SK-N-SH treated with all-trans-retinoic acid at 6 μM for 48 hours (cell line): ENCODE measurements around the gene COL6A6.

Experiments used
- ATAC-seq: fragments of 200-7000 bp; cut with Tn5 transposase; 3 replicates; pipeline ENCODE4 v1.9.1; 2020; ENCODE audit warnings: mild to moderate bottlenecking, moderate library complexity
- ARNTL ChIP-seq: fragments of 450-650 bp; formaldehyde crosslinking; IDR thresholded peaks from 2 replicates; pipeline ENCODE4 v1.5.0; 2020; ENCODE audit warnings: low read depth, mild to moderate bottlenecking, moderate library complexity, borderline replicate concordance
- BACH2 ChIP-seq: fragments of 250-450 bp; sonication (Bioruptor Pico); IDR thresholded peaks from 2 replicates; pipeline ENCODE4 v1.9.0; 2021; ENCODE audit warnings: mild to moderate bottlenecking, borderline replicate concordance
- CSDC2 ChIP-seq: fragments of 250-450 bp; sonication (Bioruptor Pico); IDR thresholded peaks from 2 replicates; pipeline ENCODE4 v1.5.0; 2020; ENCODE audit warnings: mild to moderate bottlenecking, moderate library complexity
- ESRRG ChIP-seq: fragments of 250-450 bp; sonication (Bioruptor Pico); IDR thresholded peaks from 2 replicates; pipeline ENCODE4 v1.6.1; 2021; ENCODE audit warnings: mild to moderate bottlenecking
- GLIS3 ChIP-seq: fragments of 250-450 bp; sonication (Bioruptor Pico); IDR thresholded peaks from 2 replicates; pipeline ENCODE4 v1.5.0; 2020; ENCODE audit warnings: mild to moderate bottlenecking, moderate library complexity
- ISL1 ChIP-seq: fragments of 250-450 bp; sonication (Bioruptor Pico); IDR thresholded peaks from 2 replicates; pipeline ENCODE4 v2.1.2; 2022; ENCODE audit warnings: mild to moderate bottlenecking, moderate library complexity
- OSR1 ChIP-seq: fragments of 250-450 bp; sonication (Bioruptor Pico); IDR thresholded peaks from 2 replicates; pipeline ENCODE4 v1.8.0; 2022; ENCODE audit warnings: moderate library complexity, mild to moderate bottlenecking, inconsistent platforms
- RARB ChIP-seq: fragments of 250-450 bp; sonication (Bioruptor Pico); IDR thresholded peaks from 2 replicates; pipeline ENCODE4 v1.8.0; 2021; ENCODE audit warnings: mild to moderate bottlenecking, moderate library complexity
- SNAI2 ChIP-seq: fragments of 250-450 bp; sonication (Bioruptor Pico); IDR thresholded peaks from 2 replicates; pipeline ENCODE4 v1.5.0; 2020; ENCODE audit warnings: mild to moderate bottlenecking, moderate library complexity
- TCF4 ChIP-seq: fragments of 250-450 bp; sonication (Bioruptor Pico); IDR thresholded peaks from 2 replicates; pipeline ENCODE4 v1.8.0; 2021; ENCODE audit warnings: mild to moderate bottlenecking, moderate library complexity, borderline replicate concordance
- TOX ChIP-seq: fragments of 250-450 bp; sonication (Bioruptor Pico); IDR thresholded peaks from 2 replicates; pipeline ENCODE4 v1.8.0; 2021; ENCODE audit warnings: mild to moderate bottlenecking, moderate library complexity, borderline replicate concordance
- ZC3H10 ChIP-seq: fragments of 250-450 bp; sonication (Bioruptor Pico); IDR thresholded peaks from 2 replicates; pipeline ENCODE4 v1.5.1; 2021; ENCODE audit warnings: mild to moderate bottlenecking, moderate library complexity
- ZFP3 ChIP-seq: fragments of 250-450 bp; sonication (Bioruptor Pico); IDR thresholded peaks from 2 replicates; pipeline ENCODE4 v1.5.0; 2020; ENCODE audit warnings: mild to moderate bottlenecking, moderate library complexity
- ZFP30 ChIP-seq: fragments of 450-650 bp; formaldehyde crosslinking; IDR thresholded peaks from 2 replicates; pipeline ENCODE4 v1.5.0; 2022; ENCODE audit warnings: mild to moderate bottlenecking, moderate library complexity
- ZNF565 ChIP-seq: fragments of 450-650 bp; formaldehyde crosslinking; conservative IDR thresholded peaks from 2 replicates; pipeline ENCODE4 v1.5.0; 2020; ENCODE audit warnings: low read depth, mild to moderate bottlenecking, moderate library complexity
- ZNF70 ChIP-seq: fragments of 450-650 bp; formaldehyde crosslinking; IDR thresholded peaks from 2 replicates; pipeline ENCODE4 v1.5.0; 2020; ENCODE audit warnings: mild to moderate bottlenecking, moderate library complexity
- ZNF8 ChIP-seq: fragments of 450-650 bp; formaldehyde crosslinking; IDR thresholded peaks from 2 replicates; pipeline ENCODE4 v1.5.0; 2020; ENCODE audit warnings: mild to moderate bottlenecking, moderate library complexity
- TF ChIP-seq, protein P1 (sequence below): fragments of 250-450 bp; sonication (Bioruptor Pico); IDR thresholded peaks from 2 replicates; pipeline ENCODE4 v1.5.1; 2020; ENCODE audit warnings: low read depth, mild to moderate bottlenecking, moderate library complexity
- TF ChIP-seq, protein P2 (sequence below): fragments of 250-450 bp; sonication (Bioruptor Pico); IDR thresholded peaks from 2 replicates; pipeline ENCODE4 v1.5.1; 2021; ENCODE audit warnings: mild to moderate bottlenecking, moderate library complexity
- TF ChIP-seq, protein P3 (sequence below): fragments of 250-450 bp; sonication (Bioruptor Pico); IDR thresholded peaks from 2 replicates; pipeline ENCODE4 v1.8.0; 2021; ENCODE audit warnings: low read depth, mild to moderate bottlenecking, moderate library complexity, borderline replicate concordance
- TF ChIP-seq, protein P4 (sequence below): fragments of 250-450 bp; sonication (Bioruptor Pico); IDR thresholded peaks from 2 replicates; pipeline ENCODE4 v1.8.0; 2020; ENCODE audit warnings: mild to moderate bottlenecking, moderate library complexity, borderline replicate concordance

Gene COL6A6

DNA sequence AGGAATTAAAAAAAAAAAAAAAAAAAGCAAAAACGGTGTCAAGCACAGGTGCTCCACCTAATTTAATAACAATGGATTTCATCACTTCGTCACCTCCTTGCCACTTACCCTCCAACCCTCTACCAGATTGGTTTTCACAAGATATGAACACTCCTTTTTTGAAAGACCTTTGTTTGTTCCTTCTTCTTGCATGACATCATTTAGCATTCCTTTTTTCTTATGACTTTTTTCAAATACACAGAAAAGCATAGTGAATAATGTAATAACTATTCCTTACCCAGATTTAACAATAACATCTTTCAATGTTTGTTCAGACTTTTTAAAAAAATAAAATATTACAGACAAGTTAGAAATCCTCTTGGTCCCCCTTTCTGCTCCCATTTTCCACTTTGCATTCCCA is 16.3 kb downstream of the COL6A6 start:
- TF ChIP-seq ZC3H10 (CRISPR knock-in tag) (no peak), RARB (no peak), ZNF70 (CRISPR knock-in tag) (no peak)
- ATAC-seq = no peak

DNA sequence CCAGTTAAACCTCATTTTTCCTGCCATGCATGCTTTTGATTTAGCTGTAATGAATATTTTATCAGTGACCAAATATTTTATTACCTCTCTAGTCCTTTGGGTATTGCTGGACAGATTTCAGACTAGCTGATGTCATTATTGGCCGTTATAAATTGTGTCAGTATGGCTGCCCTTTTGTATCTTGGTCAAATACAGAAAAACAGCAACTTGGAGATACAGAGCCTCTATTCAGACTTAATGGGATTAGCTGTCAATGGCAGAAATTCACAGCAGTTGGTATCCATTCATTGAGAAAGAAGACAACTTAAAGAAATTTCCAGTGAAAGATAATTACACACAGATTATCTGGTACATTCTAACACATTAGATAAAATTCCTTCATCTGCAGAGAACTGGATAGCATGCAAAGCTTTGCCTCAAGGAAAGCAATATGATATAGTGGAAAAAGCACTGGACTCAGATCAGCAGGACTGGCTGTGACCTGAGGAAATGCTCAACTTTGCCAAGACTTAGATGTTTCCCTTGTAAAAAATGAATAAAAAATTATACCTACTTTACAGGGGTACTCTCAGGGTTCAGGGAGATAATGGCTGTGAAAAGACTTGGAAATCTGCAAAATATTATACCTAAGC is 20.8 kb downstream of the COL6A6 start:
- TF ChIP-seq, protein P1, sequence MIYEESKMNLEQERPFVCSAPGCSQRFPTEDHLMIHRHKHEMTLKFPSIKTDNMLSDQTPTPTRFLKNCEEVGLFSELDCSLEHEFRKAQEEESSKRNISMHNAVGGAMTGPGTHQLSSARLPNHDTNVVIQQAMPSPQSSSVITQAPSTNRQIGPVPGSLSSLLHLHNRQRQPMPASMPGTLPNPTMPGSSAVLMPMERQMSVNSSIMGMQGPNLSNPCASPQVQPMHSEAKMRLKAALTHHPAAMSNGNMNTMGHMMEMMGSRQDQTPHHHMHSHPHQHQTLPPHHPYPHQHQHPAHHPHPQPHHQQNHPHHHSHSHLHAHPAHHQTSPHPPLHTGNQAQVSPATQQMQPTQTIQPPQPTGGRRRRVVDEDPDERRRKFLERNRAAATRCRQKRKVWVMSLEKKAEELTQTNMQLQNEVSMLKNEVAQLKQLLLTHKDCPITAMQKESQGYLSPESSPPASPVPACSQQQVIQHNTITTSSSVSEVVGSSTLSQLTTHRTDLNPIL (CRISPR knock-in tag) = no peak
- no peak for TF ChIP-seq BACH2
- no peak for TF ChIP-seq OSR1 (CRISPR knock-in tag)
- TF ChIP-seq ZNF8 (CRISPR knock-in tag) = no peak
- TF ChIP-seq ZC3H10 (CRISPR knock-in tag) = no peak
- no peak for TF ChIP-seq CSDC2 (CRISPR knock-in tag)
- no peak for TF ChIP-seq ARNTL (CRISPR knock-in tag)
- no peak for TF ChIP-seq ZFP30 (CRISPR knock-in tag)
- TF ChIP-seq, protein P2, sequence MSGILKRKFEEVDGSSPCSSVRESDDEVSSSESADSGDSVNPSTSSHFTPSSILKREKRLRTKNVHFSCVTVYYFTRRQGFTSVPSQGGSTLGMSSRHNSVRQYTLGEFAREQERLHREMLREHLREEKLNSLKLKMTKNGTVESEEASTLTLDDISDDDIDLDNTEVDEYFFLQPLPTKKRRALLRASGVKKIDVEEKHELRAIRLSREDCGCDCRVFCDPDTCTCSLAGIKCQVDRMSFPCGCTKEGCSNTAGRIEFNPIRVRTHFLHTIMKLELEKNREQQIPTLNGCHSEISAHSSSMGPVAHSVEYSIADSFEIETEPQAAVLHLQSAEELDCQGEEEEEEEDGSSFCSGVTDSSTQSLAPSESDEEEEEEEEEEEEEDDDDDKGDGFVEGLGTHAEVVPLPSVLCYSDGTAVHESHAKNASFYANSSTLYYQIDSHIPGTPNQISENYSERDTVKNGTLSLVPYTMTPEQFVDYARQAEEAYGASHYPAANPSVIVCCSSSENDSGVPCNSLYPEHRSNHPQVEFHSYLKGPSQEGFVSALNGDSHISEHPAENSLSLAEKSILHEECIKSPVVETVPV (CRISPR knock-in tag) = no peak
- no peak for TF ChIP-seq TCF4 (CRISPR knock-in tag)
- TF ChIP-seq, protein P3, sequence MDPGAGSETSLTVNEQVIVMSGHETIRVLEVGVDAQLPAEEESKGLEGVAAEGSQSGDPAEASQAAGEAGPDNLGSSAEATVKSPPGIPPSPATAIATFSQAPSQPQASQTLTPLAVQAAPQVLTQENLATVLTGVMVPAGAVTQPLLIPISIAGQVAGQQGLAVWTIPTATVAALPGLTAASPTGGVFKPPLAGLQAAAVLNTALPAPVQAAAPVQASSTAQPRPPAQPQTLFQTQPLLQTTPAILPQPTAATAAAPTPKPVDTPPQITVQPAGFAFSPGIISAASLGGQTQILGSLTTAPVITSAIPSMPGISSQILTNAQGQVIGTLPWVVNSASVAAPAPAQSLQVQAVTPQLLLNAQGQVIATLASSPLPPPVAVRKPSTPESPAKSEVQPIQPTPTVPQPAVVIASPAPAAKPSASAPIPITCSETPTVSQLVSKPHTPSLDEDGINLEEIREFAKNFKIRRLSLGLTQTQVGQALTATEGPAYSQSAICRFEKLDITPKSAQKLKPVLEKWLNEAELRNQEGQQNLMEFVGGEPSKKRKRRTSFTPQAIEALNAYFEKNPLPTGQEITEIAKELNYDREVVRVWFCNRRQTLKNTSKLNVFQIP (CRISPR knock-in tag) = no peak
- TF ChIP-seq ZNF565 (CRISPR knock-in tag) = no peak
- TF ChIP-seq, protein P4, sequence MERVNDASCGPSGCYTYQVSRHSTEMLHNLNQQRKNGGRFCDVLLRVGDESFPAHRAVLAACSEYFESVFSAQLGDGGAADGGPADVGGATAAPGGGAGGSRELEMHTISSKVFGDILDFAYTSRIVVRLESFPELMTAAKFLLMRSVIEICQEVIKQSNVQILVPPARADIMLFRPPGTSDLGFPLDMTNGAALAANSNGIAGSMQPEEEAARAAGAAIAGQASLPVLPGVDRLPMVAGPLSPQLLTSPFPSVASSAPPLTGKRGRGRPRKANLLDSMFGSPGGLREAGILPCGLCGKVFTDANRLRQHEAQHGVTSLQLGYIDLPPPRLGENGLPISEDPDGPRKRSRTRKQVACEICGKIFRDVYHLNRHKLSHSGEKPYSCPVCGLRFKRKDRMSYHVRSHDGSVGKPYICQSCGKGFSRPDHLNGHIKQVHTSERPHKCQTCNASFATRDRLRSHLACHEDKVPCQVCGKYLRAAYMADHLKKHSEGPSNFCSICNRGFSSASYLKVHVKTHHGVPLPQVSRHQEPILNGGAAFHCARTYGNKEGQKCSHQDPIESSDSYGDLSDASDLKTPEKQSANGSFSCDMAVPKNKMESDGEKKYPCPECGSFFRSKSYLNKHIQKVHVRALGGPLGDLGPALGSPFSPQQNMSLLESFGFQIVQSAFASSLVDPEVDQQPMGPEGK = no peak
- no peak for TF ChIP-seq TOX (CRISPR knock-in tag)
- no peak for TF ChIP-seq SNAI2 (CRISPR knock-in tag)
- TF ChIP-seq ZFP3 (CRISPR knock-in tag) = no peak
- TF ChIP-seq ESRRG (CRISPR knock-in tag) = no peak
- TF ChIP-seq GLIS3 (CRISPR knock-in tag) = no peak
- ATAC-seq = no peak

DNA sequence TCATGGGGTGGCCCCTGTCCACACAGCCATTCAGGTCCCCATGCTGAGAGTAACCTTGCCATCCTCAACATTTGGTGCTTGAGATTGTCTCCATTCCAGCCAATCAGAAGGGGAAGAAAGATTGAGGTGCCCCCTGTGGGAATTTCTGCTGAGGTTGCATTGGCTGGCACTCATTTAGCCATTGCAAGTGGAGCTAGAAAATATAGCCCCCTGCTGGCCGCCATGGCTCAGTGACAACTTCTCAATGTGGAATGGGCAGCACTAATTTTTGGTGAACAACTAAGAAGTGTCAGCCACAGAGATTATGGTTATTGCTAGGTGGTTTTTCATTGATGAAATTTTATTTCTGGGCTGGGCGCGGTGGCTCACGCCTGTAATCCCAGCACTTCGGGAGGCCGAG is 22.0 kb downstream of the COL6A6 start:
- ATAC-seq = peak; percentile 57; the same call in 2 of the 3 replicates
- no peak for TF ChIP-seq ZFP3 (CRISPR knock-in tag)
- TF ChIP-seq ISL1 (CRISPR knock-in tag) = no peak
- TF ChIP-seq, protein P2 (CRISPR knock-in tag) = no peak
- no peak for TF ChIP-seq ZNF565 (CRISPR knock-in tag)
- no peak for TF ChIP-seq ZNF8 (CRISPR knock-in tag)
- no peak for TF ChIP-seq RARB
- TF ChIP-seq GLIS3 (CRISPR knock-in tag) = no peak
- no peak for TF ChIP-seq OSR1 (CRISPR knock-in tag)
- TF ChIP-seq, protein P4 = no peak
